ENCODE data around the gene FEN1. TPM values are rescaled to one million over a fixed set of nuclear protein-coding genes. Genes with fewer than 3 reads are reported as not detected.

Gene FEN1
- total RNA-seq, 1 donor: 43.3 TPM

- no peak for TF ChIP-seq CTCF (IDR thresholded peaks at IDR 0.05; ENCODE audit: insufficient read depth, low read length)
- peak; percentile 40 for DNase-seq (ENCODE audit: low read depth)
- H3K4me3 ChIP-seq (ENCODE audit: low read depth, low read length): no peak overlapping the region
These were observed 27.5 kb downstream of the FEN1 start for GRCh38 chr11:61820174-61820573.

GRCh38 chr11:61826930-61827570 is 34.3 kb downstream of the FEN1 start:
- peak overlapping the region; percentile 91 for H3K4me3 ChIP-seq (ENCODE audit: low read depth, low read length)
- TF ChIP-seq CTCF (IDR thresholded peaks at IDR 0.05; ENCODE audit: insufficient read depth, low read length): no peak
- DNase-seq (ENCODE audit: low read depth): no peak

- peak; percentile 1 for TF ChIP-seq CTCF (IDR thresholded peaks at IDR 0.05; ENCODE audit: insufficient read depth, low read length)
- peak within 1 kb of the TSS; percentile 91 for H3K4me3 ChIP-seq (ENCODE audit: low read depth, low read length)
- peak; percentile 94 for DNase-seq (ENCODE audit: low read depth)
These were observed 35.1 kb downstream of the FEN1 start, which contains the start of gene FADS2 for GRCh38 chr11:61827571-61828378. FADS2 (plus strand) TSS chr11:61828300; CDS start chr11:61828391, 91 bp downstream.

GRCh38 chr11:61828379-61828628 is 35.6 kb downstream of the FEN1 start:
- no peak for TF ChIP-seq CTCF (IDR thresholded peaks at IDR 0.05; ENCODE audit: insufficient read depth, low read length)
- peak overlapping the region; percentile 91 for H3K4me3 ChIP-seq (ENCODE audit: low read depth, low read length)
- no peak for DNase-seq (ENCODE audit: low read depth)

GRCh38 chr11:61828629-61829407 is 36.1 kb downstream of the FEN1 start:
- peak; percentile 21 for DNase-seq (ENCODE audit: low read depth)
- H3K4me3 ChIP-seq (ENCODE audit: low read depth, low read length): peak overlapping the region; percentile 91
- TF ChIP-seq CTCF (IDR thresholded peaks at IDR 0.05; ENCODE audit: insufficient read depth, low read length): peak; percentile 60

- no peak for DNase-seq (ENCODE audit: low read depth)
- peak overlapping the region; percentile 91 for H3K4me3 ChIP-seq (ENCODE audit: low read depth, low read length)
- no peak for TF ChIP-seq CTCF (IDR thresholded peaks at IDR 0.05; ENCODE audit: insufficient read depth, low read length)
These were observed 37.1 kb downstream of the FEN1 start for GRCh38 chr11:61829806-61830205.

Measured in fibroblast of the aortic adventitia (primary cell).